Activated T-helper 2 cell treated with anti-CD3 and anti-CD28 coated beads, Interferon-gamma antibody, Interleukin-2, Interleukin-4, amounts not matched to agents 10 μg/mL and 5 μg/mL and 100 μg/mL, durations not matched to agents 14 hours and 24 hours and 36 hours (primary cell): Measurements from ENCODE around the gene ZRANB2. TPM values are rescaled to one million over a fixed set of nuclear protein-coding genes. Genes with fewer than 3 reads are reported as not detected.

Source experiments
- DNase-seq: peaks from one replicate; pipeline ENCODE4 v3.0.0; 2021; ENCODE audit warnings: low spot score
- H3K27ac Mint-ChIP-seq: one replicate; pipeline ENCODE4 v1.8.0; 2021; ENCODE audit warnings: mixed read lengths
- H3K27me3 Mint-ChIP-seq: one replicate; pipeline ENCODE4 v1.8.0; 2021; ENCODE audit warnings: low read depth, mixed read lengths
- H3K36me3 Mint-ChIP-seq: one replicate; pipeline ENCODE4 v1.8.0; 2021; ENCODE audit warnings: low read depth, mixed read lengths
- H3K4me1 Mint-ChIP-seq: one replicate; pipeline ENCODE4 v1.8.0; 2021; ENCODE audit warnings: low read depth, mixed read lengths
- H3K4me3 Mint-ChIP-seq: one replicate; pipeline ENCODE4 v1.8.0; 2021; ENCODE audit warnings: low read depth, mild to moderate bottlenecking, moderate library complexity, mixed read lengths
- H3K9me3 Mint-ChIP-seq: one replicate; pipeline ENCODE4 v1.8.0; 2021; ENCODE audit warnings: mixed read lengths
- intact Hi-C: fragments of 100-400 bp; cut with micrococcal nuclease; formaldehyde crosslinking; loops from one replicate; pipeline ENCODE4 v1.15.1; 2023
- total RNA-seq: library from RNA; stranded (reverse); gene quantifications from 2 replicates; pipeline ENCODE4 v1.2.3, GENCODE V29; 2022

Gene ZRANB2
- total RNA-seq, 1 donor from 2014 or later = 135 TPM

- no peaks in the 10 kb centered on the region for H3K4me1 Mint-ChIP-seq
- no peak overlapping the region for H3K27ac Mint-ChIP-seq
- no peaks in the 10 kb centered on the region for H3K36me3 Mint-ChIP-seq
- intact Hi-C loops = loop anchor here (10.0 kb wide), 1 partner anchor 674 kb away; the partner anchor contains the start of gene CTH
- H3K4me3 Mint-ChIP-seq = no peak overlapping the region
- no peaks in the 10 kb centered on the region for H3K9me3 Mint-ChIP-seq
- DNase-seq = no peak
- peaks cover 17% of the 10 kb centered on the region for H3K27me3 Mint-ChIP-seq
These were observed 7.9 kb upstream of the ZRANB2 start for GRCh38 chr1:71088645-71089287.

GRCh38 chr1:71087713-71088112 lies 6.9 kb upstream of the ZRANB2 start:
- Mint-ChIP-seq H3K9me3 (no peaks in the 10 kb centered on the region), H3K27ac (no peak overlapping the region), H3K27me3 (peaks cover 23% of the 10 kb centered on the region), H3K4me3 (no peak overlapping the region), H3K4me1 (no peaks in the 10 kb centered on the region), H3K36me3 (no peaks in the 10 kb centered on the region)
- intact Hi-C loops = loop anchor here (10.0 kb wide), 1 partner anchor 673 kb away; the partner anchor contains the start of gene CTH
- DNase-seq = no peak

GRCh38 chr1:71087060-71087459 lies 6.2 kb upstream of the ZRANB2 start:
- Mint-ChIP-seq H3K9me3 (peaks cover under 1% of the 10 kb centered on the region), H3K27me3 (peaks cover 23% of the 10 kb centered on the region), H3K27ac (no peak overlapping the region), H3K36me3 (peaks cover under 1% of the 10 kb centered on the region), H3K4me1 (peaks cover under 1% of the 10 kb centered on the region), H3K4me3 (no peak overlapping the region)
- intact Hi-C loops = loop anchor here (10.0 kb wide), 1 partner anchor 672 kb away; the partner anchor contains the start of gene CTH
- DNase-seq = no peak

- Mint-ChIP-seq H3K4me3 (no peak overlapping the region), H3K9me3 (peaks cover 8% of the 10 kb centered on the region), H3K36me3 (peaks cover 6% of the 10 kb centered on the region), H3K27ac (no peak overlapping the region), H3K4me1 (peaks cover 7% of the 10 kb centered on the region), H3K27me3 (peaks cover 23% of the 10 kb centered on the region)
- intact Hi-C loops = loop anchor here (10.0 kb wide), 1 partner anchor 672 kb away; the partner anchor contains the start of gene CTH
- no peak for DNase-seq
These were observed 5.5 kb upstream of the ZRANB2 start for GRCh38 chr1:71086331-71086730.

- peaks cover 18% of the 10 kb centered on the region for H3K27me3 Mint-ChIP-seq
- no peak overlapping the region for H3K4me3 Mint-ChIP-seq
- peaks cover 8% of the 10 kb centered on the region for H3K9me3 Mint-ChIP-seq
These were observed 2.4 kb upstream of the ZRANB2 start for GRCh38 chr1:71083271-71083670.

GRCh38 chr1:71081697-71082080 lies 854 bp upstream of the ZRANB2 start:
- peaks cover 8% of the 10 kb centered on the region for H3K9me3 Mint-ChIP-seq
- H3K4me3 Mint-ChIP-seq = peak overlapping the region; percentile 98
- peaks cover 36% of the 10 kb centered on the region for H3K36me3 Mint-ChIP-seq
- peaks cover 14% of the 10 kb centered on the region for H3K4me1 Mint-ChIP-seq
- no peak for DNase-seq
- intact Hi-C loops = loop anchor here (1.0 to 10.0 kb wide), 4 partner anchors 15 to 876 kb away; partner anchors contain the start of genes ANKRD13C, CTH and LRRC40
- peak overlapping the region; percentile 75 for H3K27ac Mint-ChIP-seq
- H3K27me3 Mint-ChIP-seq = peaks cover 14% of the 10 kb centered on the region

More at GRCh38 chr1:71083271-71083670, 2.4 kb upstream of the ZRANB2 start:
- no peak for DNase-seq
- Mint-ChIP-seq H3K4me1 (peaks cover 14% of the 10 kb centered on the region), H3K27ac (no peak overlapping the region), H3K36me3 (peaks cover 27% of the 10 kb centered on the region)
- intact Hi-C loops = loop anchor here (10.0 kb wide), 1 partner anchor 668 kb away; the partner anchor contains the start of gene CTH

- Mint-ChIP-seq H3K27me3 (peaks cover 14% of the 10 kb centered on the region), H3K36me3 (peaks cover 50% of the 10 kb centered on the region), H3K27ac (peak overlapping the region; percentile 100), H3K4me1 (peaks cover 22% of the 10 kb centered on the region), H3K9me3 (peaks cover 8% of the 10 kb centered on the region), H3K4me3 (peak overlapping the region; percentile 98)
- intact Hi-C loops = loop anchor here (1.0 to 10.0 kb wide), 4 partner anchors 13 to 859 kb away; partner anchors contain the start of genes ANKRD13C, CTH and SRSF11
- no peak for DNase-seq
These were observed 551 bp downstream of the ZRANB2 start for GRCh38 chr1:71080230-71080738.

- no peak overlapping the region for H3K4me3 Mint-ChIP-seq
- no peaks in the 10 kb centered on the region for H3K27me3 Mint-ChIP-seq
- no peaks in the 10 kb centered on the region for H3K9me3 Mint-ChIP-seq
- H3K4me1 Mint-ChIP-seq = peaks cover 40% of the 10 kb centered on the region
- peak overlapping the region; percentile 18 for H3K27ac Mint-ChIP-seq
- intact Hi-C loops = no loop called here
- H3K36me3 Mint-ChIP-seq = peaks cover 78% of the 10 kb centered on the region
- no peak for DNase-seq
These were observed 6.2 kb downstream of the ZRANB2 start for GRCh38 chr1:71074681-71075080.

- DNase-seq = no peak
- Mint-ChIP-seq H3K4me3 (no peak overlapping the region), H3K27me3 (no peaks in the 10 kb centered on the region), H3K9me3 (no peaks in the 10 kb centered on the region), H3K4me1 (peaks cover 47% of the 10 kb centered on the region), H3K36me3 (peaks cover 77% of the 10 kb centered on the region), H3K27ac (no peak overlapping the region)
- intact Hi-C loops = no loop called here
These were observed 8.6 kb downstream of the ZRANB2 start for GRCh38 chr1:71072273-71072672.

- intact Hi-C loops = no loop called here
- Mint-ChIP-seq H3K27ac (no peak overlapping the region), H3K36me3 (peaks cover 79% of the 10 kb centered on the region), H3K4me3 (no peak overlapping the region), H3K4me1 (peaks cover 47% of the 10 kb centered on the region), H3K9me3 (no peaks in the 10 kb centered on the region), H3K27me3 (no peaks in the 10 kb centered on the region)
- DNase-seq = no peak
These were observed 9.1 kb downstream of the ZRANB2 start for GRCh38 chr1:71071720-71072119.

GRCh38 chr1:71068325-71069240 lies 12.3 kb downstream of the ZRANB2 start:
- H3K4me1 Mint-ChIP-seq = peaks cover 32% of the 10 kb centered on the region
- peak overlapping the region; percentile 51 for H3K4me3 Mint-ChIP-seq
- no peaks in the 10 kb centered on the region for H3K27me3 Mint-ChIP-seq
- no peaks in the 10 kb centered on the region for H3K9me3 Mint-ChIP-seq
- DNase-seq = no peak
- H3K27ac Mint-ChIP-seq = peak overlapping the region; percentile 58
- H3K36me3 Mint-ChIP-seq = peaks cover 78% of the 10 kb centered on the region
- intact Hi-C loops = no loop called here

- peaks cover 11% of the 10 kb centered on the region for H3K27me3 Mint-ChIP-seq
- DNase-seq = no peak
- peaks cover 19% of the 10 kb centered on the region for H3K36me3 Mint-ChIP-seq
- intact Hi-C loops = no loop called here
- peaks cover 2% of the 10 kb centered on the region for H3K4me1 Mint-ChIP-seq
- no peaks in the 10 kb centered on the region for H3K9me3 Mint-ChIP-seq
- no peak overlapping the region for H3K27ac Mint-ChIP-seq
- H3K4me3 Mint-ChIP-seq = no peak overlapping the region
These were observed 26.0 kb downstream of the ZRANB2 start for GRCh38 chr1:71054791-71055190.
